ENCODE data around the gene SLC9A9.

DNA sequence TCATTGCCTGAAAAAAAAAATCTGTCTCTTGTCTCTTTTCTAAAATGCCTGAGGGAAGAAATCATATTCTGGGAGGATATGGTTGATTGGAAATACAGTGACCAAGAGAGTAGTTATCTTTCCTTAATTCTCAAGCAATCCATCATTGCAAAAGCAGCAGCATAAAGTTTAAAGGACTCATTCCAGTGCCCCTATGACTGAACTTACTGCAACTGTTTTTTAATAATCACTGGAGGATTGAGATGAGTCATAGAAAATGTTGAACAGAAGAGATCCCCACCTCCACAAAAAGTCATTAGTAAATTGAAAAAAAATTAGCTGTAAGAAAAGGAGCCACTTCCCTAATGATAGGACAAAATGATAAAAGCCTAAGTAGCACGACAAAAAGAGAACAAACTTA is 121.5 kb downstream of the SLC9A9 start:
- TF ChIP-seq CTCF (IDR thresholded peaks at IDR 0.05; ENCODE audit: poor library complexity): no peak
- TF ChIP-seq EZH2phosphoT487 (IDR thresholded peaks at IDR 0.05; ENCODE audit: low read depth, severe bottlenecking, unreplicated experiment): no peak
